T-cell (primary cell): Measurements from ENCODE around the gene PRKCD. TPM values are rescaled to one million over a fixed set of nuclear protein-coding genes. Genes with fewer than 3 reads are reported as not detected.

Experiments used
- ATAC-seq, 4 experiments: fragments of 200-7000 bp in 3 of 4; fragments of 150-1000 bp in 1 of 4; cut with Tn5 transposase; replicated peaks in 1 of 4; 1 replicate in 3 of 4; 2 replicates in 1 of 4; pipeline ENCODE4 v1.10.0; 2021; ENCODE audit warnings: moderate library complexity in 3 of 4, mild to moderate bottlenecking in 2 of 4, moderate number of reproducible peaks in 1 of 4
- CTCF ChIA-PET, 2 donors: fragments of 300-600 bp; sonication (Branson Sonifier 250); formaldehyde crosslinking; loops; one replicate each; lab custom pipeline; 2022; ENCODE audit warnings: antibody characterized with exemption in 2 of 2; lab: Charles Lee
- POLR2A ChIA-PET, 2 donors: fragments of 300-600 bp; sonication (Branson Sonifier 250); formaldehyde crosslinking; loops; one replicate each; lab custom pipeline; 2022; ENCODE audit warnings: antibody characterized with exemption in 2 of 2; lab: Charles Lee
- DNase-seq, 35 experiments: peaks; one replicate each; pipeline versions ENCODE4 v3.0.0 to v3.0.0-alpha.2; 2013 to 2023
- H3K27ac ChIP-seq: one replicate; pipeline ENCODE4 v1.5.1; 2013; ENCODE audit warnings: low read length
- H3K27me3 ChIP-seq, 2 experiments: replicated peaks in 1 of 2; 1 replicate in 1 of 2; 2 replicates in 1 of 2; pipeline versions ENCODE4 v1.6.1 to v1.7.0; 2013; ENCODE audit warnings: low read length in 1 of 2, mixed read lengths in 1 of 2; ENCODE audit not compliant: control insufficient read depth in 2 of 2, insufficient read depth in 2 of 2; ENCODE audit errors: extremely low read depth in 1 of 2
- H3K36me3 ChIP-seq, 2 donors: 1 replicate in 1 of 2; 2 replicates in 1 of 2; pipeline versions ENCODE4 v1.6.1 to v1.7.0; 2013; ENCODE audit warnings: low read length in 1 of 2; ENCODE audit not compliant: control insufficient read depth in 2 of 2, insufficient read depth in 1 of 2; ENCODE audit errors: extremely low read depth in 1 of 2
- H3K4me1 ChIP-seq, 2 experiments: 1 replicate in 1 of 2; 2 replicates in 1 of 2; pipeline versions ENCODE4 v1.6.1 to v1.7.0; 2013; ENCODE audit warnings: low read length in 2 of 2, mixed read lengths in 1 of 2; ENCODE audit not compliant: insufficient read depth in 2 of 2, control insufficient read depth in 1 of 2; ENCODE audit errors: extremely low read depth in 1 of 2
- H3K4me3 ChIP-seq, 2 donors: 1 replicate in 1 of 2; 2 replicates in 1 of 2; pipeline versions ENCODE4 v1.5.1 to v1.7.0; 2013; ENCODE audit warnings: mild to moderate bottlenecking in 2 of 2, low read length in 1 of 2, moderate library complexity in 1 of 2; ENCODE audit not compliant: control insufficient read depth in 1 of 2; ENCODE audit errors: extremely low read depth in 1 of 2
- H3K9me3 ChIP-seq: 2 replicates; pipeline ENCODE4 v1.7.0; 2013
- H3K27ac Mint-ChIP-seq, 2 donors: one replicate each; pipeline ENCODE4 v1.8.0; 2020 to 2021; ENCODE audit warnings: mild to moderate bottlenecking in 2 of 2, mixed read lengths in 2 of 2
- H3K27me3 Mint-ChIP-seq, 2 donors: one replicate each; pipeline ENCODE4 v1.8.0; 2021 to 2022; ENCODE audit warnings: mixed read lengths in 2 of 2
- H3K36me3 Mint-ChIP-seq: one replicate; pipeline ENCODE4 v1.8.0; 2021; ENCODE audit warnings: mixed read lengths
- H3K4me1 Mint-ChIP-seq, 3 donors: one replicate each; pipeline ENCODE4 v1.8.0; 2020 to 2022; ENCODE audit warnings: mixed read lengths in 3 of 3, mild to moderate bottlenecking in 1 of 3
- H3K4me3 Mint-ChIP-seq, 3 donors: one replicate each; pipeline ENCODE4 v1.8.0; 2020 to 2022; ENCODE audit warnings: mild to moderate bottlenecking in 3 of 3, mixed read lengths in 3 of 3, moderate library complexity in 3 of 3
- H3K9me3 Mint-ChIP-seq, 3 donors: one replicate each; pipeline ENCODE4 v1.8.0; 2020 to 2022; ENCODE audit warnings: mixed read lengths in 3 of 3
- WGBS: methylation state at CpG from one replicate; pipeline ENCODE4 v1.1.5; 2013; ENCODE audit warnings: missing lambda C conversion rate; ENCODE audit not compliant: insufficient coverage; 5-methylcytosine and 5-hydroxymethylcytosine counted together
- total RNA-seq, 35 experiments: library from RNA in 6 of 35; stranded (reverse) in 6 of 35; fragments of 120-200 nt in 1 of 35; gene quantifications; one replicate each; pipeline versions ENCODE4 v1.2.1 to v1.2.4 and lab custom pipeline; 2013 to 2026

Gene PRKCD
- total RNA-seq, 5 donors from 2014 or later (not counting 1 experiment from before 2014, with no cell fraction given): 15.3 to 23.3 (median 19.2) TPM

- H3K4me3 ChIP-seq: no peak overlapping the region
- H3K27ac ChIP-seq: no peak overlapping the region
- Mint-ChIP-seq H3K9me3 (no peaks in the 10 kb centered on the region), H3K4me3 (no peak overlapping the region), H3K36me3 (peaks cover 13% of the 10 kb centered on the region), H3K4me1 (no peaks in the 10 kb centered on the region), H3K27ac (no peak overlapping the region), H3K27me3 (no peaks in the 10 kb centered on the region)
- peaks cover 39 to 88% of the 10 kb centered on the region in 2 donors for H3K36me3 ChIP-seq
- no peaks in the 10 kb centered on the region for H3K27me3 ChIP-seq
- DNase-seq (no peak), ATAC-seq (no peak)
- 84% methylated on average over 15 of the region's 18 CpGs for WGBS
- POLR2A ChIA-PET: no interaction called here
- H3K4me1 ChIP-seq: no peaks in the 10 kb centered on the region
- H3K9me3 ChIP-seq: no peaks in the 10 kb centered on the region
- CTCF ChIA-PET: interaction anchor here in 1 of 2 donors (0.7 kb wide), 1 partner anchor 121 kb away, joined by 3 read pairs; no protein-coding TSS in a partner anchor
Measured at GRCh38 chr3:53232641-53233377, 71.8 kb downstream of the PRKCD start.

DNA sequence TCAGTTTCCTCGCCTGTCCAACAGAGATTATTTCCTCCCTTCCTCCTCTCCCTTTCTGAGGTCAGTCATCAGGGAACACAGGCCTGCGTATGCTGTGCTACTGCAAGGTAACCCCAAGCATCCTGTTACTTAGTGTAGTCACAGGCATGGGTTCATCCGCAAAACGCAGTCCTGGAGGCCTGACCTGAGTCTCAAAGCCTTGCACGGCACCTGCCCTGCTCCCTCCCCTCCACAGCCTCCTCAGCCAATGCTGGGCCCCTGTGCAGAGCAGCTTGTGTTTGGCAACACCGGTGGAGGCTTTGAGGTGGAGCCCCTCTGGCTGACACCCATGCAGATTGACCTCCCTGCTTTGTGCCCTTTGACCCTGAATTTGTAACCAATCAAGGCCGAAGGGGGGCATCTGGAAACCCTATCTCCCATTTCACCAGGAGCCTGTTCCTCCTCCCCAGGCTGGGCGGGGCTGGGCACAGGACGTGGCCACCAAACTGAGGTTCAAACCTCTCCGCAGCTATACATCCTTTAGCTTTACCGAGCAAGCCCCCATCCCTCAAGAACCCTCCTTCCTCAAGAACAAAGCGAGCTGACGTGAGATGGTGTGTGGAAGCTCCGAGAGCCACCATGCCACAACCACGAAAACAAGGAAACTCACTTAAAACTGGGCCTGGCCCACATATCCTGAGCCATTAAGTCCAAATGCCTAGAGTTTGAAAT lies 73.3 kb downstream of the PRKCD start:
- no peak for ATAC-seq
- no peaks in the 10 kb centered on the region for H3K9me3 ChIP-seq
- Mint-ChIP-seq H3K36me3 (peaks cover 17% of the 10 kb centered on the region), H3K27me3 (no peaks in the 10 kb centered on the region), H3K4me3 (no peak overlapping the region), H3K27ac (peak overlapping the region in 1 of 2 donors; percentile 39), H3K4me1 (no peaks in the 10 kb centered on the region), H3K9me3 (no peaks in the 10 kb centered on the region)
- POLR2A ChIA-PET: interaction anchor here in 1 of 2 donors (0.5 kb wide), 1 partner anchor 313 kb away, joined by 3 read pairs; no protein-coding TSS in a partner anchor
- WGBS: 76% methylated on average over 12 of the region's 15 CpGs
- H3K27ac ChIP-seq: no peak overlapping the region
- no peak overlapping the region for H3K4me3 ChIP-seq
- CTCF ChIA-PET: no interaction called here
- DNase-seq: no peak
- no peaks in the 10 kb centered on the region for H3K4me1 ChIP-seq
- H3K36me3 ChIP-seq: peaks cover 38 to 87% of the 10 kb centered on the region in 2 donors
- no peaks in the 10 kb centered on the region for H3K27me3 ChIP-seq

- no peak overlapping the region for H3K4me3 Mint-ChIP-seq
- H3K4me1 Mint-ChIP-seq: no peaks in the 10 kb centered on the region
- H3K27ac ChIP-seq: no peak overlapping the region
- WGBS: 99% methylated on average over 8 of the region's 10 CpGs
- H3K36me3 ChIP-seq: peaks cover 34 to 87% of the 10 kb centered on the region in 2 donors
- H3K4me3 ChIP-seq: no peak overlapping the region
- H3K27ac Mint-ChIP-seq: no peak overlapping the region
- ChIA-PET CTCF (interaction anchor here in 1 of 2 donors (0.5 kb wide), 1 partner anchor 43 kb away, joined by 4 read pairs; no protein-coding TSS in a partner anchor), POLR2A (no interaction called here)
- H3K9me3 ChIP-seq: no peaks in the 10 kb centered on the region
- ATAC-seq (no peak), DNase-seq (no peak)
- peaks cover 17% of the 10 kb centered on the region for H3K36me3 Mint-ChIP-seq
- no peaks in the 10 kb centered on the region for H3K9me3 Mint-ChIP-seq
- H3K27me3 Mint-ChIP-seq: no peaks in the 10 kb centered on the region
- no peaks in the 10 kb centered on the region for H3K27me3 ChIP-seq
- H3K4me1 ChIP-seq: no peaks in the 10 kb centered on the region
Measured at GRCh38 chr3:53234841-53235232, 73.8 kb downstream of the PRKCD start.

GRCh38 chr3:53235545-53235944 lies 74.5 kb downstream of the PRKCD start:
- no peak overlapping the region for H3K27ac Mint-ChIP-seq
- no peak overlapping the region for H3K4me3 ChIP-seq
- no peaks in the 10 kb centered on the region for H3K27me3 ChIP-seq
- CTCF ChIA-PET: no interaction called here
- H3K27ac ChIP-seq: no peak overlapping the region
- WGBS: 85% methylated on average over 5 of the region's 6 CpGs
- H3K4me1 ChIP-seq: no peaks in the 10 kb centered on the region
- no peak overlapping the region for H3K4me3 Mint-ChIP-seq
- H3K36me3 ChIP-seq: peaks cover 31 to 87% of the 10 kb centered on the region in 2 donors
- peaks cover 17% of the 10 kb centered on the region for H3K36me3 Mint-ChIP-seq
- POLR2A ChIA-PET: no interaction called here
- no peaks in the 10 kb centered on the region for H3K4me1 Mint-ChIP-seq
- DNase-seq (no peak), ATAC-seq (no peak)
- no peaks in the 10 kb centered on the region for H3K9me3 Mint-ChIP-seq
- H3K9me3 ChIP-seq: no peaks in the 10 kb centered on the region
- H3K27me3 Mint-ChIP-seq: no peaks in the 10 kb centered on the region

- CTCF ChIA-PET: no interaction called here
- H3K27ac ChIP-seq: no peak overlapping the region
- WGBS: 87% methylated on average over 9 of the region's 9 CpGs
- H3K27ac Mint-ChIP-seq: no peak overlapping the region
- no peaks in the 10 kb centered on the region for H3K4me1 Mint-ChIP-seq
- DNase-seq: no peak
- no peaks in the 10 kb centered on the region for H3K9me3 Mint-ChIP-seq
- POLR2A ChIA-PET: no interaction called here
- H3K27me3 ChIP-seq: no peaks in the 10 kb centered on the region
- H3K27me3 Mint-ChIP-seq: no peaks in the 10 kb centered on the region
- H3K36me3 Mint-ChIP-seq: peaks cover 15% of the 10 kb centered on the region
- peak in 1 of 4 experiments; percentile 26 for ATAC-seq
- no peaks in the 10 kb centered on the region for H3K4me1 ChIP-seq
- H3K9me3 ChIP-seq: no peaks in the 10 kb centered on the region
- H3K36me3 ChIP-seq: peaks cover 36 to 87% of the 10 kb centered on the region in 2 donors
- no peak overlapping the region for H3K4me3 Mint-ChIP-seq
- no peak overlapping the region for H3K4me3 ChIP-seq
Measured at GRCh38 chr3:53236112-53236841, 75.3 kb downstream of the PRKCD start.
